K562 (cell line): Measurements from ENCODE around the gene FMC1. TPM values are rescaled to one million over a fixed set of nuclear protein-coding genes. Genes with fewer than 3 reads are reported as not detected.

Source experiments
- ARID3B ChIP-seq: fragments of 250-450 bp; sonication (Bioruptor Pico); IDR thresholded peaks from 2 replicates; pipeline ENCODE4 v1.4.0; 2020; ENCODE audit warnings: borderline replicate concordance
- ATF6 ChIP-seq: sonication (generic); formaldehyde crosslinking; IDR thresholded peaks from 2 replicates; pipeline ENCODE4 v1.4.0; 2020; ENCODE audit warnings: mild to moderate bottlenecking, missing genetic modification reagents
- HLTF ChIP-seq: fragments of 450-650 bp; IDR thresholded peaks from 2 replicates; pipeline ENCODE4 v1.6.1; 2016
- IRF1 ChIP-seq: sonication (generic); formaldehyde crosslinking; IDR thresholded peaks from 2 replicates; pipeline ENCODE4 v1.8.0; 2022; ENCODE audit warnings: missing genetic modification reagents, mild to moderate bottlenecking, borderline replicate concordance
- NEUROD1 ChIP-seq: fragments of 150-350 bp; IDR thresholded peaks from 2 replicates; pipeline ENCODE4 v1.6.1; 2014; ENCODE audit warnings: borderline replicate concordance, low read length, low read depth; ENCODE audit not compliant: partially characterized antibody
- polyA plus RNA-seq, 8 experiments: library from polyadenylated mRNA; depleted of rRNA in 4 of 8; stranded (reverse) in 5 of 8; unstranded in 3 of 8; fragments of >200 nt; fragmentation: Nextera tagmentation in 2 of 8; fragmentation: Illumina TruSeq in 1 of 8; extraction: Ambion mirVana in 2 of 8; extraction: Trizol in 1 of 8; gene quantifications; 2 replicates each; pipeline versions ENCODE4 v1.2.1 to v1.2.3, GENCODE V29; 2011 to 2014; ENCODE audit warnings: inconsistent platforms in 1 of 8, missing spikeins in 1 of 8
- total RNA-seq, 7 experiments: library from RNA; depleted of rRNA in 6 of 7; stranded (reverse); fragments of >200 nt in 6 of 7; fragmentation: Illumina TruSeq in 2 of 7; extraction: Trizol in 2 of 7; gene quantifications; 2 replicates each; pipeline versions ENCODE4 v1.2.1 to v1.2.3, GENCODE V29; 2011 to 2021; ENCODE audit warnings: low replicate concordance in 1 of 7
- TF ChIP-seq, protein P1 (sequence below): fragments of 450-650 bp; IDR thresholded peaks from 2 replicates; pipeline ENCODE4 v1.6.1; 2016; ENCODE audit warnings: low read depth

The FMC1 gene
- total and polyA plus RNA-seq, 9 of the 15 experiments (the other 6 are each of a cell fraction or from before 2014, with no cell fraction given) = 14.0 to 116 (median 29.0) TPM

DNA sequence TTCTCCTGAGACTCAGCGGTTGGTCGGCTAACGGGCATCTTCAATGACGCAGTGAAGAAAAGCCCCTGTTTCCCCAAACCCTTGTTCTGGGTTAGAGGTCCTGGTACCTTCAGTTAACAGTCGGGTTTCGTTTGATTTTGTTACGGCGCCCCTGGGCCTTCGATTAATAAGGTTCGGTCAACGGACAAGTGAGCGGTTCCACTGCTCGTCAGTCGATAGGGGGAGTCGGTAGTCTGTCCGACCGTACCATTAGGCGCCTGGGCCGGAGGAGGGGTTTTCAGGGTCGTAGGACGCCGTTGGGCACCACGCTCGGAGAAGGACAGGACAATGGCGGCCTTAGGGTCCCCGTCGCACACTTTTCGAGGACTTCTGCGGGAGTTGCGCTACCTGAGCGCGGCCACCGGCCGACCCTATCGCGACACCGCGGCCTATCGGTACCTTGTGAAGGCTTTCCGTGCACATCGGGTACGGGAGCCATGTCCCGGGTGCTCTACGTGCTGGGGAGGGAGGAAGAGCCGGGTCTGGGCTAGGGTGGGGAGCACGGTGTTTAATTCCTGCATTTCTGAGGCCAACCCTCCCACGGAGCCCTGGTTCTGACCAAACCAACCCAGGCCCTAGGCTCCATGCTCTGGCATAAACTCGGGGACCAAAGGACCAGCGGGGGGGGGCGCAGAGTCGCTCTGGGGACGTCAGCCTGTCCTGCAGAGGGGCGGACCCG, at the start of gene FMC1 (continued):
- TF ChIP-seq ARID3B (CRISPR knock-in tag) (peak; percentile 81; the same call in 1 of the 2 replicates), NEUROD1 (peak; percentile 64), ATF6 (CRISPR knock-in tag) (peak; percentile 78), IRF1 (CRISPR knock-in tag) (peak; percentile 74; the same call in 1 of the 2 replicates), HLTF (peak; percentile 82; the same call in 1 of the 2 replicates)
- TF ChIP-seq, protein P1, sequence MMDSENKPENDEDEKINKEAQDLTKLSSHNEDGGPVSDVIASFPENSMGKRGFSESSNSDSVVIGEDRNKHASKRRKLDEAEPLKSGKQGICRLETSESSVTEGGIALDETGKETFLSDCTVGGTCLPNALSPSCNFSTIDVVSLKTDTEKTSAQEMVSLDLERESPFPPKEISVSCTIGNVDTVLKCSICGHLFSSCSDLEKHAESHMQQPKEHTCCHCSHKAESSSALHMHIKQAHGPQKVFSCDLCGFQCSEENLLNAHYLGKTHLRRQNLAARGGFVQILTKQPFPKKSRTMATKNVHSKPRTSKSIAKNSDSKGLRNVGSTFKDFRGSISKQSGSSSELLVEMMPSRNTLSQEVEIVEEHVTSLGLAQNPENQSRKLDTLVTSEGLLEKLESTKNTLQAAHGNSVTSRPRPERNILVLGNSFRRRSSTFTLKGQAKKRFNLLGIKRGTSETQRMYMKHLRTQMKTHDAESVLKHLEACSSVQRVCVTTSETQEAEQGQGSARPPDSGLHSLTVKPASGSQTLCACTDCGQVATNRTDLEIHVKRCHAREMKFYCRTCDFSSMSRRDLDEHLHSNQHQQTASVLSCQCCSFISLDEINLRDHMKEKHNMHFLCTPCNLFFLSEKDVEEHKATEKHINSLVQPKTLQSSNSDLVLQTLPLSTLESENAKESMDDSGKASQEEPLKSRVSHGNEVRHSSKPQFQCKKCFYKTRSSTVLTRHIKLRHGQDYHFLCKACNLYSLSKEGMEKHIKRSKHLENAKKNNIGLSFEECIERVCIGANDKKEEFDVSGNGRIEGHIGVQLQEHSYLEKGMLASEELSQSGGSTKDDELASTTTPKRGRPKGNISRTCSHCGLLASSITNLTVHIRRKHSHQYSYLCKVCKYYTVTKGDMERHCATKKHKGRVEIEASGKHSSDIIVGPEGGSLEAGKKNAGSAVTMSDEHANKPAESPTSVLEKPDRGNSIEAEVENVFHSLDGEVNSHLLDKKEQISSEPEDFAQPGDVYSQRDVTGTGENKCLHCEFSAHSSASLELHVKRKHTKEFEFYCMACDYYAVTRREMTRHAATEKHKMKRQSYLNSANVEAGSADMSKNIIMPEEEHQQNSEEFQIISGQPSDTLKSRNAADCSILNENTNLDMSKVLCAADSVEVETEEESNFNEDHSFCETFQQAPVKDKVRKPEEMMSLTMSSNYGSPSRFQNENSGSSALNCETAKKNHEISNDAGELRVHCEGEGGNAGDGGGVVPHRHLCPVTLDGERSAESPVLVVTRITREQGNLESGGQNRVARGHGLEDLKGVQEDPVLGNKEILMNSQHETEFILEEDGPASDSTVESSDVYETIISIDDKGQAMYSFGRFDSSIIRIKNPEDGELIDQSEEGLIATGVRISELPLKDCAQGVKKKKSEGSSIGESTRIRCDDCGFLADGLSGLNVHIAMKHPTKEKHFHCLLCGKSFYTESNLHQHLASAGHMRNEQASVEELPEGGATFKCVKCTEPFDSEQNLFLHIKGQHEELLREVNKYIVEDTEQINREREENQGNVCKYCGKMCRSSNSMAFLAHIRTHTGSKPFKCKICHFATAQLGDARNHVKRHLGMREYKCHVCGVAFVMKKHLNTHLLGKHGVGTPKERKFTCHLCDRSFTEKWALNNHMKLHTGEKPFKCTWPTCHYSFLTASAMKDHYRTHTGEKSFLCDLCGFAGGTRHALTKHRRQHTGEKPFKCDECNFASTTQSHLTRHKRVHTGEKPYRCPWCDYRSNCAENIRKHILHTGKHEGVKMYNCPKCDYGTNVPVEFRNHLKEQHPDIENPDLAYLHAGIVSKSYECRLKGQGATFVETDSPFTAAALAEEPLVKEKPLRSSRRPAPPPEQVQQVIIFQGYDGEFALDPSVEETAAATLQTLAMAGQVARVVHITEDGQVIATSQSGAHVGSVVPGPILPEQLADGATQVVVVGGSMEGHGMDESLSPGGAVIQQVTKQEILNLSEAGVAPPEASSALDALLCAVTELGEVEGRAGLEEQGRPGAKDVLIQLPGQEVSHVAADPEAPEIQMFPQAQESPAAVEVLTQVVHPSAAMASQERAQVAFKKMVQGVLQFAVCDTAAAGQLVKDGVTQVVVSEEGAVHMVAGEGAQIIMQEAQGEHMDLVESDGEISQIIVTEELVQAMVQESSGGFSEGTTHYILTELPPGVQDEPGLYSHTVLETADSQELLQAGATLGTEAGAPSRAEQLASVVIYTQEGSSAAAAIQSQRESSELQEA = no peak
